Measurements from ENCODE around the gene ZNF441. TPM values are rescaled to one million over a fixed set of nuclear protein-coding genes. Genes with fewer than 3 reads are reported as not detected.
"Not testable (repeated sequence)": the region's sequence is repeated elsewhere in the genome, so short reads cannot be mapped to it uniquely, and the experiment has no call there.

Gene ZNF441
- total RNA-seq, 2 experiments from 2014 or later = 3.6 to 4.3 TPM

DNA sequence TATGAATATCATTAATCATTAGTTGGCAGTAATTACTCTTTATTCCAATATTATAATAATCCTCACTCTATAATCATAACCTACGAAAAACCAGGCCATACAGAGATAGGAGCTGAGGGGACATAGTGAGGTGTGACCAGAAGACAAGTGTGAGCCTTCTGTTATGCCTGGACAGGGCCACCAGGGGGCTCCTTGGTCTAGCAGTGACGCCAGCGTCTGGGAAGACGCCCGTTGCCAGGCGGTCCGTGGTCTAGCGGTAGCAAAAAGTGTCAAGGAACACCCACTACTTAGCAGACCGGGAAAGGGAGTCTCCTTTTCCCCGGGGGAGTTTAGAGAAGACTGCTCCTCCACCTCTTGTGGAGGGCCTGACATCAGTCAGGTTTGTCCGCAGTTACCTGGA lies 4.7 kb downstream of the ZNF441 start:
- ChIA-PET CTCF (interaction anchor here (2.1 kb wide), 1 partner anchor 26 kb away, joined by 6 read pairs; the partner anchor contains the start of gene ZNF491), POLR2A (interaction anchor here (0.6 kb wide), 1 partner anchor 118 kb away, joined by 3 read pairs; no protein-coding TSS in a partner anchor)
- Mint-ChIP-seq H3K9me3 (peaks cover 48% of the 10 kb centered on the region), H3K4me1 (ENCODE audit: low read depth) (peaks cover 15% of the 10 kb centered on the region), H3K36me3 (ENCODE audit: low read depth) (peaks cover 51% of the 10 kb centered on the region)
- H3K27ac Mint-ChIP-seq; H3K4me3 Mint-ChIP-seq; intact Hi-C loops (cut with micrococcal nuclease); H3K27me3 Mint-ChIP-seq; ATAC-seq: not testable (repeated sequence)
- TF ChIP-seq, protein P1, sequence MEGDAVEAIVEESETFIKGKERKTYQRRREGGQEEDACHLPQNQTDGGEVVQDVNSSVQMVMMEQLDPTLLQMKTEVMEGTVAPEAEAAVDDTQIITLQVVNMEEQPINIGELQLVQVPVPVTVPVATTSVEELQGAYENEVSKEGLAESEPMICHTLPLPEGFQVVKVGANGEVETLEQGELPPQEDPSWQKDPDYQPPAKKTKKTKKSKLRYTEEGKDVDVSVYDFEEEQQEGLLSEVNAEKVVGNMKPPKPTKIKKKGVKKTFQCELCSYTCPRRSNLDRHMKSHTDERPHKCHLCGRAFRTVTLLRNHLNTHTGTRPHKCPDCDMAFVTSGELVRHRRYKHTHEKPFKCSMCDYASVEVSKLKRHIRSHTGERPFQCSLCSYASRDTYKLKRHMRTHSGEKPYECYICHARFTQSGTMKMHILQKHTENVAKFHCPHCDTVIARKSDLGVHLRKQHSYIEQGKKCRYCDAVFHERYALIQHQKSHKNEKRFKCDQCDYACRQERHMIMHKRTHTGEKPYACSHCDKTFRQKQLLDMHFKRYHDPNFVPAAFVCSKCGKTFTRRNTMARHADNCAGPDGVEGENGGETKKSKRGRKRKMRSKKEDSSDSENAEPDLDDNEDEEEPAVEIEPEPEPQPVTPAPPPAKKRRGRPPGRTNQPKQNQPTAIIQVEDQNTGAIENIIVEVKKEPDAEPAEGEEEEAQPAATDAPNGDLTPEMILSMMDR (IDR thresholded peaks at IDR 0.05) = peak; percentile 48
- peak; percentile 36 for DNase-seq

DNA sequence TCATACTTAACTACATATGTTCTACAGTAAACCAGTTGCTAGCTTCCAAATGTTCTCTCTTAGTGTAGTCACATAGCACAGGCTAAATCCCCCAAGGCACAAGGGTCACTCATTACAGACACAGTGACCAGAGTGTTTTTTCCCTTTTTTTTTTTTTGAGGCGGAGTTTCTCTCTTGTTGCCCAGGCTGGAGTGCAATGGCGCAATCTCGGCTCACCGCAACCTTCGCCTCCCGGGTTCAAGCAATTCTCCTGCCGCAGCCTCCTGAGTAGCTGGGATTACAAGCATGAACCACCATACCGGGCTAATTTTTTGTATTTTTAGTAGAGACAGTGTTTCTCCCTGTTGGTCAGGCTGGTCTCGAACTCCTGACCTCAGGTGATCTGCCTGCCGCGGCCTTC lies 9.9 kb downstream of the ZNF441 start:
- POLR2A ChIA-PET; H3K27ac Mint-ChIP-seq; H3K4me1 Mint-ChIP-seq (ENCODE audit: low read depth); DNase-seq; CTCF ChIA-PET; ATAC-seq; H3K27me3 Mint-ChIP-seq; H3K4me3 Mint-ChIP-seq; intact Hi-C loops (cut with micrococcal nuclease): not testable (repeated sequence)
- Mint-ChIP-seq H3K36me3 (ENCODE audit: low read depth) (peaks cover 75% of the 10 kb centered on the region), H3K9me3 (peaks cover 63% of the 10 kb centered on the region)

GRCh38 chr19:11780431-11781020 lies 13.7 kb downstream of the ZNF441 start:
- TF ChIP-seq, protein P1 (IDR thresholded peaks at IDR 0.05) = no peak
- H3K27me3 Mint-ChIP-seq = no peaks in the 10 kb centered on the region
- ChIA-PET POLR2A (no interaction called here), CTCF (no interaction called here)
- ATAC-seq (no peak), DNase-seq (no peak)
- H3K36me3 Mint-ChIP-seq (ENCODE audit: low read depth) = peaks cover 82% of the 10 kb centered on the region
- H3K27ac Mint-ChIP-seq = no peak overlapping the region
- intact Hi-C loops (cut with micrococcal nuclease) = no loop called here
- peaks cover 65% of the 10 kb centered on the region for H3K9me3 Mint-ChIP-seq
- H3K4me1 Mint-ChIP-seq (ENCODE audit: low read depth) = peaks cover 2% of the 10 kb centered on the region
- no peak overlapping the region for H3K4me3 Mint-ChIP-seq

DNA sequence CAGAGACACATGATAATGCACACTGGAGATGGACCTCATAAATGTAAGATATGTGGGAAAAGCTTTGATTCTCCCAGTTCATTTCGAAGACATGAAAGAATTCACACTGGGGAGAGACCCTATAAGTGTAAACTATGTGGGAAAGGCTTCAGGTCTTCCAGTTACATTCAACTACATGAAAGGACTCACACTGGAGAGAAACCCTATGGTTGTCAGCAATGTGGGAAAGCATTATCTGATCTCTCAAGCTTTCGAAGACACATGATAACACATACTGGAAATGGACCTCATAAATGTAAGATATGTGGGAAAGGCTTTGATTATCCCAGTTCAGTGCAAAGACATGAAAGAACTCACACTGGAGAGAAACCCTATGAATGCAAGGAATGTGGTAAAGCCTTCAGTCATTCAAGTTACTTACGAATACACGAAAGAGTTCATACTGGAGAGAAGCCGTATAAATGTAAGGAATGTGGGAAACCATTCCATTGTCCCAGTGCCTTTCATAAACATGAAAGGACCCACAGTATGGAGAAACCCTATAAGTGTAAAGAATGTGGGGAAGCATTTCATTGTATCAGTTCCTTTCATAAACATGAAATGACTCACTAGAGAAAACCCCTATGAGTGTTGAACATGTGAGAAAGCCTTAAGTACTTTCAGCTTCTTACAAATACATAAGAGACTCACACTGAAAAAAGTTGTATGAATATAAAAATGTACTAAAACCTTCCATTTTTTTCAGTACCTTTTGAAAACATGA lies 14.7 kb downstream of the ZNF441 start:
- no peaks in the 10 kb centered on the region for H3K27me3 Mint-ChIP-seq
- DNase-seq = no peak
- ATAC-seq = no peak
- intact Hi-C loops (cut with micrococcal nuclease) = no loop called here
- H3K27ac Mint-ChIP-seq = no peak overlapping the region
- TF ChIP-seq, protein P1 (IDR thresholded peaks at IDR 0.05) = no peak
- H3K9me3 Mint-ChIP-seq = peaks cover 64% of the 10 kb centered on the region
- no peak overlapping the region for H3K4me3 Mint-ChIP-seq
- ChIA-PET CTCF (interaction anchor here (0.7 kb wide), 1 partner anchor 98 kb away, joined by 3 read pairs; no protein-coding TSS in a partner anchor), POLR2A (no interaction called here)
- H3K36me3 Mint-ChIP-seq (ENCODE audit: low read depth) = peaks cover 76% of the 10 kb centered on the region
- peaks cover 2% of the 10 kb centered on the region for H3K4me1 Mint-ChIP-seq (ENCODE audit: low read depth)

GRCh38 chr19:11783767-11784166 lies 17.0 kb downstream of the ZNF441 start:
- Mint-ChIP-seq H3K27ac (no peak overlapping the region), H3K4me3 (no peak overlapping the region), H3K9me3 (peaks cover 59% of the 10 kb centered on the region), H3K4me1 (ENCODE audit: low read depth) (peaks cover 2% of the 10 kb centered on the region), H3K27me3 (no peaks in the 10 kb centered on the region), H3K36me3 (ENCODE audit: low read depth) (peaks cover 58% of the 10 kb centered on the region)
- TF ChIP-seq, protein P1 (IDR thresholded peaks at IDR 0.05) = no peak
- ChIA-PET POLR2A (no interaction called here), CTCF (interaction anchor here (1.0 kb wide), 1 partner anchor 14 kb away, joined by 6 read pairs; no protein-coding TSS in a partner anchor)
- intact Hi-C loops (cut with micrococcal nuclease) = no loop called here
- ATAC-seq (no peak), DNase-seq (no peak)

All from activated CD8-positive, alpha-beta T cell treated with anti-CD3 and anti-CD28 coated beads for 36 hours (primary cell).